GM06990 (cell line): Measurements from ENCODE around the gene TCEANC2.

Source experiments
- DNase-seq: peaks from one replicate; pipeline ENCODE4 v3.0.0-alpha.2; 2011; ENCODE audit not compliant: insufficient read length; ENCODE audit errors: extremely low read depth
- H3K27me3 ChIP-seq: replicated peaks from 2 replicates; pipeline ENCODE4 v1.6.0; 2011; ENCODE audit warnings: low read length; ENCODE audit not compliant: control insufficient read depth, insufficient read depth
- H3K36me3 ChIP-seq: 2 replicates; pipeline ENCODE4 v1.5.1; 2011; ENCODE audit warnings: low read length; ENCODE audit not compliant: control insufficient read depth, insufficient read depth
- H3K4me3 ChIP-seq: replicated peaks from 2 replicates; pipeline ENCODE4 v1.5.1; 2011; ENCODE audit warnings: low read depth, mild to moderate bottlenecking, control low read depth, low read length
- TF ChIP-seq, protein P1 (sequence below): IDR thresholded peaks from 2 replicates; pipeline ENCODE4 v1.5.1; 2011; ENCODE audit warnings: low read length, control low read depth, mild to moderate bottlenecking, inconsistent platforms; ENCODE audit not compliant: insufficient read depth, poor library complexity, severe bottlenecking

The TCEANC2 gene

DNA sequence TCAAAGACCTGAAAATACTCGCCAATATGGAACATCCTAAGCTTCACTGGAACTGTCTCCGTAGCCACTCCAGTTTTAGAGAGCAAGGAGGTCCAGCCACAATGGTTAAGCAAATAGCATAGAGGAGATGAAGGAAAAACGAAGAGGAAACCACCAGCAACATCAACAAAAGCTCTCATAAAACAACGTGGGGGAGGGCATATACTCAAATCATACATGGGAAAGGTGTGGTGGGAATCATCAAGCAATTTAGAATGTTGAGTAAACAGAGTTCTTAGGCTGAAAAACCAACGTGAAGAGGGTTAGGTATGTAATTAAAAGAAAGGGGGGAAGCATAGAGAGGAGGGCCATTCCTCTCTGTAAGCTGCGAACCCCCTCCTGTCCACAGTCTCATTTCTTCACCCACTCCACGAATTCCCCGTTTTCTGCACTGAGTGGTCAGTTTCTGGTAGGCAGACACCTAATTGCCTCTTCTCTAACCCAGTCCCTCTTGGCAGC is 1.4 kb upstream of the TCEANC2 start:
- H3K36me3 ChIP-seq, result no peaks in the 10 kb centered on the region; the same call in 1 of the 2 replicates
- no peak for DNase-seq
- TF ChIP-seq, protein P1, sequence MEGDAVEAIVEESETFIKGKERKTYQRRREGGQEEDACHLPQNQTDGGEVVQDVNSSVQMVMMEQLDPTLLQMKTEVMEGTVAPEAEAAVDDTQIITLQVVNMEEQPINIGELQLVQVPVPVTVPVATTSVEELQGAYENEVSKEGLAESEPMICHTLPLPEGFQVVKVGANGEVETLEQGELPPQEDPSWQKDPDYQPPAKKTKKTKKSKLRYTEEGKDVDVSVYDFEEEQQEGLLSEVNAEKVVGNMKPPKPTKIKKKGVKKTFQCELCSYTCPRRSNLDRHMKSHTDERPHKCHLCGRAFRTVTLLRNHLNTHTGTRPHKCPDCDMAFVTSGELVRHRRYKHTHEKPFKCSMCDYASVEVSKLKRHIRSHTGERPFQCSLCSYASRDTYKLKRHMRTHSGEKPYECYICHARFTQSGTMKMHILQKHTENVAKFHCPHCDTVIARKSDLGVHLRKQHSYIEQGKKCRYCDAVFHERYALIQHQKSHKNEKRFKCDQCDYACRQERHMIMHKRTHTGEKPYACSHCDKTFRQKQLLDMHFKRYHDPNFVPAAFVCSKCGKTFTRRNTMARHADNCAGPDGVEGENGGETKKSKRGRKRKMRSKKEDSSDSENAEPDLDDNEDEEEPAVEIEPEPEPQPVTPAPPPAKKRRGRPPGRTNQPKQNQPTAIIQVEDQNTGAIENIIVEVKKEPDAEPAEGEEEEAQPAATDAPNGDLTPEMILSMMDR, result no peak

DNA sequence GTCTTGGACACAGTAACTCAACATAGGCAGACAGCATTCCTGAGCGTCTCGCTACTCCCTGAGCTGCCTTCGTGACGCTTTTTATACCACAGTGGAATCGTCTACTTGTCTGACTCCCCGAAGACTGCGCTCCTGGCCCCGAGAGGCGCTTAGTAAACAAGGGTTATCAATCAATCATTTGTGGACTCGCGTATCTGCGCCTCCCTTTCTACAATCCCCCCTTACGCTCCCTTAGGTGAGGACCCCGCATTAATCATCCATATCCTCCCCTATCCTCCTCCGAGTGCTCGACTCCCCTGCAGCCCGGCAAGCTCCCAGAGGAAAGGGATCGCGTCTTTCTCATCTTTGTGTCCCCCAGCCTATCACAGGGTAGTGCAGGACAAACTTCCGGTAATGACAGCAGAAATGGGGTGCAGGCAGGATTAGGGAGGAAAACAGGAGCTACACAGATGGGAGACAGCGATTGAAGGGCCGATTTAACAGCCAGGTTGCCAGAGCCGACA is 926 bp upstream of the TCEANC2 start:
- Histone ChIP-seq H3K27me3 (no peaks in the 10 kb centered on the region), H3K4me3 (peak overlapping the region; percentile 79), H3K36me3 (no peaks in the 10 kb centered on the region; the same call in 1 of the 2 replicates)
- no peak for DNase-seq
- TF ChIP-seq, protein P1, result no peak

More for the DNA sequence above, 1.4 kb upstream of the TCEANC2 start:
- Histone ChIP-seq H3K4me3 (peak overlapping the region; percentile 79), H3K27me3 (no peaks in the 10 kb centered on the region)

DNA sequence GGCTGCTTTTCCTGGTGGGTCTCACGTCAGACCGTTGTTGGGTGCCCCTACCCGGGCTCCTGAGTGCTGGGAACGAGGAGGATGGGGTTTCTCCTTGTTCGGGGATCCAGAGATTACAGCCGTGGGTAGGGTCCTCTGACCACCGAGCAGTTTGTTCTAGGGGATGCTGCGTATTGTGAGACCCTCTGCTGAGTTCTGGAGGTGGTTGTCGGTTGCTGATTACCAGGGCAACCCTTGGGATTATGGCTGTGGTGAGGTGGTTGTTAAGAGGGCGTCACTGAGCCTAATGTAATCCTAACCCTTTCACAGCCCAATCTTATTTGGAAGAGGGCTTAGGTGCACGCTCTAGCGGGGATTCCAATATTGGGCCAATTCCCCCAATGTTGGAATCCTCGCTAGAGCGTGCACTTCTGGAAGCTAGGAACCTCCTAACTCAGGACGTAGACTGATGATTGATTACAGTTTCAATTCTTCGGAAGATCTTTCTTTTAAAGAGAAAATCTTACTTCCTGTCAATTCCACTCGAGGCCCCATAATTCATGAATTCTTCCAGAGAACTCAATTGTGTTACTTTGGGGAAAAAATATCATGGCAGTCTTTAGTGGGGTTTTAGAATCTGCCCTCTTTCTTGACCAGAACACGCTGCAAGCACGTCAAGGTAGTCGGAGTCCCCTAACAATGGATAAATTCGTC is 483 bp downstream of the TCEANC2 start:
- H3K4me3 ChIP-seq, result peak overlapping the region; percentile 83
- TF ChIP-seq, protein P1, result no peak
- H3K27me3 ChIP-seq, result no peaks in the 10 kb centered on the region
- DNase-seq, result no peak
- H3K36me3 ChIP-seq, result no peaks in the 10 kb centered on the region; the same call in 1 of the 2 replicates

DNA sequence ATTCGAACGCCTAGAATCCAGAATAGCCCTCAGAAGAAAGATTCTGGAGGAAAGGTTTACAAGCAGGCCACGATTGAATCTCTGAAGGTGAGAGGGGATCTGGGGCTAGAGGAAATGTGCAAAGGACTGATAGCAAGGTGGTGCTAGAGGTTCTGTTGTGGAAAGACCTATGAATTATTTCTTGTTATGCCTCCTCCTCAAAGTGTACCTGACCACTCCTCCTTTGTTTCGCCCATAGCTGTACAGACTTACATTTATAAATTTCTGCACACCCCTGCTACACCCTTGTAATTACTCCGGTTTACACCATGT is 986 bp downstream of the TCEANC2 start:
- no peaks in the 10 kb centered on the region; the same call in 1 of the 2 replicates for H3K36me3 ChIP-seq
- TF ChIP-seq, protein P1, result peak; percentile 19
- DNase-seq, result no peak
- H3K27me3 ChIP-seq, result no peaks in the 10 kb centered on the region
- peak overlapping the region; percentile 83 for H3K4me3 ChIP-seq

DNA sequence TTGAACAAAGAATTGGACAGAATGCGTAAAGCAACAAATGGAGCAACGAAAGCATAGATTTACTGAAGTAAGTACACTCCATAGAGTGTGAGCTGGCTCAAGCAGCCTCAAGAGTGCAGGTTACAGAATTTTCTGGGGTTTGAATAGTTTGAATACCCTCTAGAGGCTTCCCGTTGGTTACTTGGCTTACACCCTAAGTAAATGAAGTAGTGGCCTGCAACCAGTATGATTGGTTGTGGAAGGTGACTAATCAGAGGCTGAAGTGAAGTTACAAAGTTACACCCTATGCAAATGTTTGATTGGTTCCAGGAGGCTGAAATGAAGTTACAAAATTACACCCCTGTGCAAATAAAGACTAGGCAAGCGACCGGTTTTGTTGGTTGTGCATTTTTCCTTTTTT is 10.9 kb downstream of the TCEANC2 start:
- TF ChIP-seq, protein P1, result no peak
- Histone ChIP-seq H3K27me3 (no peaks in the 10 kb centered on the region), H3K4me3 (no peak overlapping the region), H3K36me3 (no peaks in the 10 kb centered on the region)
- no peak for DNase-seq
